ENCODE measurements around the gene SLC9A9.

Gene SLC9A9

DNA sequence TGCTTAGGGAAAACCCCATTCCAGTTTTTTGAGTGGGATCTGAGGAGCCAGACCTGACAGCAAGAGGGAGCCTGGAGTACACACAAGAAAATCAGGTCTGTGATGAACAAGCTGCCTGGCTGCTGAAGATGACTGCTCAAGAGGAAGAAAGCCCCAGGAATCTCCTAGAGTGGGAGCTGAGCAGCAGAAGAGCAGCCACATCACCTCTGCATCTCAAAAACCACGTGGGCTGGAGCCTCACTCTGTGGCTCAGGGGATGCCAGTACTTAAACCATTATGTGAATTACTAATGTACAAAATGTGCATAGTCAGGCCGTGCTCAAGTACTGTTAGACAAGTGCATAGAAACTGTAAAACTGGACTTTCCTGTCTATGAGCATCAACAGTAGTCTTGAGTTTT, 52.4 kb downstream of the SLC9A9 start:
- no peak for DNase-seq (ENCODE audit: low spot score)

GRCh38 chr3:143794793-143795462, 53.3 kb downstream of the SLC9A9 start:
- Histone ChIP-seq H3K27ac (no peak overlapping the region), H3K4me3 (no peak overlapping the region)
- no peak for DNase-seq (ENCODE audit: low spot score)
- TF ChIP-seq CTCF (IDR thresholded peaks at IDR 0.05) = no peak

More for the DNA sequence above, 52.4 kb downstream of the SLC9A9 start:
- no peak for TF ChIP-seq CTCF (IDR thresholded peaks at IDR 0.05)
- Histone ChIP-seq H3K4me3 (no peak overlapping the region), H3K27ac (no peak overlapping the region)

GRCh38 chr3:143793971-143794370, 54.3 kb downstream of the SLC9A9 start:
- H3K27ac ChIP-seq = no peak overlapping the region
- no peak for DNase-seq (ENCODE audit: low spot score)
- no peak overlapping the region for H3K4me3 ChIP-seq
- TF ChIP-seq CTCF (IDR thresholded peaks at IDR 0.05) = no peak

GRCh38 chr3:143791386-143791785, 56.9 kb downstream of the SLC9A9 start:
- DNase-seq (ENCODE audit: low spot score) = no peak
- Histone ChIP-seq H3K4me3 (no peak overlapping the region), H3K27ac (no peak overlapping the region)
- no peak for TF ChIP-seq CTCF (IDR thresholded peaks at IDR 0.05)

DNA sequence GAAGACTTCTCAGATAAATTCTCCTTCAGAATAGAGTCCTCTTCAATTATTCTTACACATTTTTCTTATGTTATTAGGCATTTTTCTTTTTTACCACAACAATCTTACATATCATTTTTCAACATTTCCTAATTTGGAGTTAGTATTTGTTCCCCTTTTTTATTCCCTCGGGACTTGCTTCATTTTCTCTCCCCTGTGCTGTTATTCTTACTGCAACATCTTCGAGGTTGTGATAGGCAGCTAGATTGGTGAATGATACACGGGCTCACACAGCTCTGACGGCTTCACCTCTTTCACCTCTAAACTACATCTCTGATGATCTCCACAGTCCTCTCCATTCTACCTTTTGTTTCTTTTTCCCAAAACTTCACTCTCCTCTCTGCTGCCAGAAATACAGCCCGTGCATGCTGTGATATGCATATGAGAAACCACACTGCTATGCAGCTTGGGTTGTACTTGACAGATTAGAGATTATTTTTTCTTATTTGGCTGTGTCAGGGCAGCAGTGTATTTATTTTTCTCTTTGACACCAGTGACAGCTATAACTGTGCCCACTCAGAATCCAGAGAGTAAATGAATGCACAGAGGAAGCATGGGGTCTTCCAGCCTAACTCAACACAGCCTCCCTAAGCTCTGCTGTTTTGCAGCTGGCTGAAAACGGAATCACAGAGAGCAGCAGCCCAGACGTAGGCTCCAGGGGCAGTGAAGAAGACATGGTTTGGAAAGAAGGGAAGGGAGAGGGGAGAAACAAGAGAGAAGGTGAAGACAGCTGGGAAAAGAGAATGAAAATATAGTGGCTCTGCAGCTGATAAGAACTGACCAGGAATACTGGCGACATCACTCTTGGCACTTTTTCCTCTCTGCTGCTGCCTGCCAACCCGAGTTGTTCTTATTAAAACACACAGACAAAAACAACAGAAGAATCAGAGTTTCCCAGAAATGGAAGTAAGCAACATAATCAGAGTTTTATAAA, 61.8 kb downstream of the SLC9A9 start:
- TF ChIP-seq CTCF (IDR thresholded peaks at IDR 0.05) = no peak
- DNase-seq (ENCODE audit: low spot score) = no peak
- peak overlapping the region; percentile 55 to 63 for H3K27ac ChIP-seq

DNA sequence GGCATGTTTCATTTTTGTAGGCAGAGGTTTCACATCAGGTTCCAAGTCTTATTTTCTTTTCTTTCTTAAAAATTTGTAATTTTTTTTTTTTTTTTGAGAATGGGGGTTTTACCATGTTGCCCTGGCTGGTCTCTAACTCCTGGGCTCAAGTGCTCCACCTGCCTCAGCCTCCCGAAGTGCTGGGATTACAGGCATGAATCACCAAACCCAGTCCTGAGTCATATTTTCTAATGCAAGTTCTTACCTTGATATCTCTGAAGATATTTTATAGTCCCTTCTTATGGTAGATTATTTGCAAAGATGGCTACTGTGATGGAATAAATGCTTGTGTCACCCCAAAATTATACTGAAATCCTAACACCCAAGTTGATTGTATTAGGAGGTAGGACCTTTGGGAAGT, 63.8 kb downstream of the SLC9A9 start:
- no peak for DNase-seq (ENCODE audit: low spot score)
- H3K4me3 ChIP-seq = no peak overlapping the region
- no peak overlapping the region for H3K27ac ChIP-seq
- no peak for TF ChIP-seq CTCF (IDR thresholded peaks at IDR 0.05)

More for the DNA sequence above, 61.8 kb downstream of the SLC9A9 start:
- peak overlapping the region; percentile 44 for H3K4me3 ChIP-seq

Measured in coronary artery (tissue), 2 donors.